GM21576 (cell line): ENCODE results near the gene RHOG.

Experiments used
- ATAC-seq: cut with Tn5 transposase; IDR thresholded peaks from one replicate; pipeline ENCODE4 v1.9.1; 2021; ENCODE audit warnings: mild to moderate bottlenecking, moderate library complexity; ENCODE audit not compliant: unreplicated experiment

The RHOG gene

GRCh38 chr11:3781423-3781822, 59.3 kb downstream of the RHOG start:
- no peak for ATAC-seq
